H1 (cell line): ENCODE data around the gene GNAT2. TPM values are rescaled to one million over a fixed set of nuclear protein-coding genes. Genes with fewer than 3 reads are reported as not detected.

Source experiments
- CTCF ChIA-PET: fragments of 300-600 bp; sonication (Branson Sonifier 250); formaldehyde crosslinking; loops from one replicate; lab custom pipeline; 2021; ENCODE audit not compliant: partially characterized antibody; lab: Charles Lee
- POLR2A ChIA-PET: fragments of 300-600 bp; sonication (Branson Sonifier 250); formaldehyde crosslinking; loops from one replicate; lab custom pipeline; 2021; ENCODE audit warnings: inconsistent platforms; ENCODE audit not compliant: partially characterized antibody; lab: Charles Lee
- DNase-seq, 2 experiments: peaks; one replicate each; pipeline versions ENCODE4 v3.0.0 to v3.0.0-alpha.2; 2010 to 2022; ENCODE audit warnings: low spot score in 2 of 2, low read depth in 1 of 2, mixed read lengths in 1 of 2
- FAIRE-seq: peaks from 2 replicates; lab custom pipeline; 2011; peaks lifted over from hg19 to GRCh38; lab: Jason Lieb, UNC
- H2AFZ ChIP-seq: 2 replicates; pipeline ENCODE4 v1.8.1; 2012; ENCODE audit warnings: low read length, inconsistent platforms
- H2AK5ac ChIP-seq: 2 replicates; pipeline ENCODE4 v1.6.1; 2013; ENCODE audit warnings: low read depth, low read length
- H2BK120ac ChIP-seq: replicated peaks from 2 replicates; pipeline ENCODE3; 2013; ENCODE audit warnings: low read depth, low read length, inconsistent platforms
- H2BK12ac ChIP-seq: 2 replicates; pipeline ENCODE4 v1.6.1; 2013; ENCODE audit warnings: low read depth, low read length
- H2BK15ac ChIP-seq: 2 replicates; pipeline ENCODE4 v1.6.1; 2013; ENCODE audit warnings: low read length
- H2BK20ac ChIP-seq: 2 replicates; pipeline ENCODE4 v1.6.1; 2013; ENCODE audit warnings: low read length
- H2BK5ac ChIP-seq: 2 replicates; pipeline ENCODE4 v1.6.1; 2013; ENCODE audit warnings: low read depth, low read length
- H3K14ac ChIP-seq: 2 replicates; pipeline ENCODE4 v1.6.1; 2013; ENCODE audit warnings: inconsistent platforms; ENCODE audit not compliant: insufficient read length
- H3K18ac ChIP-seq: 2 replicates; pipeline ENCODE4 v1.6.1; 2013; ENCODE audit warnings: low read length; ENCODE audit errors: extremely low read depth
- H3K23ac ChIP-seq: 2 replicates; pipeline ENCODE4 v1.6.1; 2013; ENCODE audit warnings: inconsistent platforms; ENCODE audit not compliant: insufficient read length
- H3K23me2 ChIP-seq: 2 replicates; pipeline ENCODE4 v1.6.1; 2013; ENCODE audit warnings: low read depth, low read length
- H3K27ac ChIP-seq: 2 replicates; pipeline ENCODE4 v1.6.1; 2011; ENCODE audit warnings: low read depth, low read length, inconsistent platforms
- H3K27me3 ChIP-seq, 4 experiments: replicated peaks in 1 of 4; 1 replicate in 1 of 4; 2 replicates in 3 of 4; pipeline versions ENCODE4 v1.6.1 to v1.8.1; 2011 to 2013; ENCODE audit warnings: low read length in 3 of 4, mild to moderate bottlenecking in 3 of 4, inconsistent platforms in 2 of 4, mixed read lengths in 2 of 4, moderate library complexity in 1 of 4; ENCODE audit not compliant: control insufficient read depth in 3 of 4, insufficient read depth in 3 of 4; ENCODE audit errors: extremely low read depth in 1 of 4
- H3K36me3 ChIP-seq, 4 experiments: 2 replicates each; pipeline versions ENCODE4 v1.6.1 to v1.8.1; 2011 to 2013; ENCODE audit warnings: mild to moderate bottlenecking in 4 of 4, low read length in 3 of 4, moderate library complexity in 2 of 4, control low read depth in 1 of 4, inconsistent platforms in 1 of 4; ENCODE audit not compliant: insufficient read depth in 4 of 4, control insufficient read depth in 2 of 4
- H3K4ac ChIP-seq: replicated peaks from 2 replicates; pipeline ENCODE3; 2013; ENCODE audit warnings: low read length, low read depth, mixed read lengths, inconsistent platforms; ENCODE audit not compliant: insufficient read length
- H3K4me1 ChIP-seq, 4 experiments: replicated peaks in 1 of 4; 1 replicate in 1 of 4; 2 replicates in 3 of 4; pipeline versions ENCODE4 v1.6.1 to v1.8.1; 2011 to 2013; ENCODE audit warnings: low read length in 3 of 4, inconsistent platforms in 2 of 4, mixed read lengths in 1 of 4; ENCODE audit not compliant: insufficient read depth in 4 of 4, control insufficient read depth in 3 of 4
- H3K4me2 ChIP-seq, 2 experiments: 2 replicates each; pipeline versions ENCODE4 v1.6.1 to v1.8.1; 2011 to 2013; ENCODE audit warnings: low read depth in 2 of 2, low read length in 2 of 2, control low read depth in 1 of 2, inconsistent platforms in 1 of 2, mild to moderate bottlenecking in 1 of 2; ENCODE audit not compliant: insufficient read depth in 1 of 2
- H3K4me3 ChIP-seq, 4 experiments: fragments of 200-600, 300-600 bp in 1 of 4; sonication (generic), shearing (Covaris generic), sonication (Bioruptor Twin) in 1 of 4; 2 replicates each; pipeline versions ENCODE4 v1.5.1 to v1.8.1; 2011 to 2016; ENCODE audit warnings: low read length in 4 of 4, low read depth in 3 of 4, control low read depth in 2 of 4, inconsistent platforms in 2 of 4, mild to moderate bottlenecking in 2 of 4, mixed read lengths in 1 of 4, moderate library complexity in 1 of 4; ENCODE audit not compliant: insufficient read depth in 2 of 4; ENCODE audit errors: extremely low read depth in 1 of 4
- H3K56ac ChIP-seq: replicated peaks from 2 replicates; pipeline ENCODE3; 2013; ENCODE audit warnings: low read depth, mild to moderate bottlenecking, mixed read lengths, low read length, inconsistent platforms; ENCODE audit not compliant: insufficient read length
- H3K79me1 ChIP-seq: 2 replicates; pipeline ENCODE4 v1.6.1; 2013; ENCODE audit warnings: low read depth, low read length, control low read depth
- H3K79me2 ChIP-seq, 2 experiments: 2 replicates each; pipeline versions ENCODE4 v1.6.1 to v1.8.1; 2012 to 2013; ENCODE audit warnings: low read length in 2 of 2, mild to moderate bottlenecking in 2 of 2, inconsistent platforms in 1 of 2; ENCODE audit not compliant: insufficient read depth in 2 of 2, control insufficient read depth in 1 of 2
- H3K9ac ChIP-seq, 4 experiments: replicated peaks in 1 of 4; 1 replicate in 1 of 4; 2 replicates in 3 of 4; pipeline versions ENCODE4 v1.6.1 to v1.8.1; 2011 to 2013; ENCODE audit warnings: low read depth in 3 of 4, low read length in 3 of 4, control low read depth in 2 of 4, mild to moderate bottlenecking in 2 of 4, moderate library complexity in 2 of 4, inconsistent platforms in 1 of 4; ENCODE audit errors: extremely low read depth in 1 of 4
- H3K9me3 ChIP-seq, 2 experiments: 2 replicates each; pipeline versions ENCODE4 v1.6.1 to v1.8.1; 2012 to 2013; ENCODE audit warnings: mild to moderate bottlenecking in 2 of 2, moderate library complexity in 2 of 2, control low read depth in 1 of 2, inconsistent platforms in 1 of 2, low read depth in 1 of 2, low read length in 1 of 2, mixed read lengths in 1 of 2; ENCODE audit not compliant: insufficient read depth in 2 of 2
- H4K20me1 ChIP-seq, 2 experiments: replicated peaks in 1 of 2; 2 replicates each; pipeline versions ENCODE3 to v1.8.1; 2011 to 2013; ENCODE audit warnings: inconsistent platforms in 2 of 2, low read length in 2 of 2, mild to moderate bottlenecking in 1 of 2; ENCODE audit not compliant: insufficient read depth in 2 of 2, control insufficient read depth in 1 of 2
- H4K5ac ChIP-seq: 2 replicates; pipeline ENCODE4 v1.6.1; 2013; ENCODE audit warnings: low read length, low read depth, mixed read lengths, inconsistent platforms; ENCODE audit not compliant: insufficient read length
- H4K8ac ChIP-seq: 2 replicates; pipeline ENCODE4 v1.8.0; 2013; ENCODE audit warnings: mild to moderate bottlenecking, moderate library complexity, low read length, inconsistent platforms; ENCODE audit not compliant: insufficient read depth; ENCODE audit errors: extremely low read depth
- H4K91ac ChIP-seq: replicated peaks from 2 replicates; pipeline ENCODE3; 2013; ENCODE audit warnings: low read length, mixed read lengths, inconsistent platforms; ENCODE audit not compliant: insufficient read length
- BCL11A ChIP-seq, 2 experiments: IDR thresholded peaks; one replicate each; pipeline ENCODE4 v1.6.1; 2011; ENCODE audit warnings: low read depth in 2 of 2, low read length in 2 of 2, mild to moderate bottlenecking in 2 of 2
- PHF8 ChIP-seq: fragments of 200-600 bp; sonication (generic); conservative IDR thresholded peaks from 2 replicates; pipeline ENCODE4 v1.7.1; 2012; ENCODE audit warnings: low read depth, mild to moderate bottlenecking, inconsistent platforms, low read length, moderate library complexity
- SIRT6 ChIP-seq: IDR thresholded peaks from one replicate; pipeline ENCODE4 v1.7.1; 2012; ENCODE audit warnings: low read length, inconsistent platforms
- SIX5 ChIP-seq: IDR thresholded peaks from 2 replicates; pipeline ENCODE4 v1.6.1; 2011; ENCODE audit warnings: mild to moderate bottlenecking, low read depth, low read length
- SP2 ChIP-seq: IDR thresholded peaks from 2 replicates; pipeline ENCODE4 v1.6.1; 2012; ENCODE audit warnings: mild to moderate bottlenecking, low read length, inconsistent platforms
- USF2 ChIP-seq: IDR thresholded peaks from 2 replicates; pipeline ENCODE4 v1.6.1; 2011; ENCODE audit warnings: low read length, improper control_type of control experiment
- YY1 ChIP-seq: IDR thresholded peaks from 2 replicates; pipeline ENCODE4 v1.6.1; 2011; ENCODE audit warnings: low read depth, mild to moderate bottlenecking, low read length
- WGBS, 2 experiments: shearing (Covaris generic) in 1 of 2; methylation state at CpG; one replicate each; pipeline versions ENCODE4 v1.1.6 to v1.1.7; 2013 to 2015; ENCODE audit warnings: low lambda C conversion rate in 2 of 2, mixed read lengths in 2 of 2, inconsistent platforms in 1 of 2, low coverage in 1 of 2, missing lambda C conversion rate in 1 of 2; ENCODE audit not compliant: insufficient replicate concordance in 2 of 2, insufficient coverage in 1 of 2, insufficient read length in 1 of 2; ENCODE audit errors: extremely low coverage in 1 of 2, missing lambda C conversion rate in 1 of 2; 5-methylcytosine and 5-hydroxymethylcytosine counted together
- polyA plus RNA-seq, 7 experiments: library from polyadenylated mRNA; depleted of rRNA in 3 of 7; stranded (reverse) in 5 of 7; unstranded in 2 of 7; fragments of >200 nt in 5 of 7; fragments of 200-250 nt in 2 of 7; gene quantifications; 1 replicate in 5 of 7; 2 replicates in 1 of 7; 4 replicates in 1 of 7; pipeline versions ENCODE4 v1.2.1 to v1.2.3, GENCODE V29; 2011 to 2013; ENCODE audit warnings: missing spikeins in 2 of 7, mixed read lengths in 2 of 7
- total RNA-seq: library from RNA; stranded (reverse); fragmentation: NEBNext Ultra II Directional; extraction: Animal tissue kit (Norgen Biotek cat#: 25700); gene quantifications from 2 replicates; pipeline ENCODE4 v1.2.1, GENCODE V29; 2021

Gene GNAT2
- total and polyA plus RNA-seq, 2 of the 8 experiments (the other 6 are each of a cell fraction or from before 2014, with no cell fraction given) = 0.05 TPM; not detected in 1

GRCh38 chr1:109616391-109616790 lies 3.0 kb downstream of the GNAT2 start:
- no peak overlapping the region for H3K56ac ChIP-seq
- peaks cover 0 to 5% of the 10 kb centered on the region in 2 experiments; a peak in 2 of 4 replicates for H3K79me2 ChIP-seq
- H4K5ac ChIP-seq = no peak overlapping the region
- CTCF ChIA-PET = interaction anchor here (1.0 to 6.8 kb wide), 12 partner anchors 12 to 160 kb away, joined by 3 to 92 read pairs (median 4); no protein-coding TSS in a partner anchor
- peaks cover 0 to 3% of the 10 kb centered on the region in 2 experiments for H4K20me1 ChIP-seq
- H2BK120ac ChIP-seq = no peak overlapping the region
- no peak overlapping the region for H3K14ac ChIP-seq
- no peak overlapping the region for H3K18ac ChIP-seq
- no peak overlapping the region for H3K23ac ChIP-seq
- H3K27ac ChIP-seq = no peak overlapping the region
- H2BK12ac ChIP-seq = peak overlapping the region; percentile 70; the same call in 1 of the 2 replicates
- no peak overlapping the region for H4K91ac ChIP-seq
- no peak overlapping the region for H4K8ac ChIP-seq
- no peaks in the 10 kb centered on the region for H3K9me3 ChIP-seq
- no peak overlapping the region; a peak in 1 of 4 replicates for H3K4me2 ChIP-seq
- H3K79me1 ChIP-seq = peaks cover 4% of the 10 kb centered on the region
- FAIRE-seq = no peak
- POLR2A ChIA-PET = interaction anchor here (0.9 to 2.0 kb wide), 7 partner anchors 7 to 68 kb away, joined by 3 to 11 read pairs (median 5); partner anchors contain the start of gene GNAI3
- peaks cover 4 to 21% (median 10%) of the 10 kb centered on the region in 4 experiments for H3K4me1 ChIP-seq
- no peak overlapping the region for H2AFZ ChIP-seq
- no peak overlapping the region for H3K9ac ChIP-seq
- H3K36me3 ChIP-seq = no peaks in the 10 kb centered on the region
- H3K27me3 ChIP-seq = no peaks in the 10 kb centered on the region
- DNase-seq = no peak
- peaks cover 16% of the 10 kb centered on the region for H3K23me2 ChIP-seq
- no peak overlapping the region for H2BK20ac ChIP-seq
- WGBS, 2 experiments = 88% methylated on average over 3 of the region's 3 CpGs; no CpG with 5 or more reads in 1 of the 2 experiments
- no peak overlapping the region for H2AK5ac ChIP-seq
- H3K4ac ChIP-seq = no peak overlapping the region
- H2BK5ac ChIP-seq = no peak overlapping the region
- H2BK15ac ChIP-seq = peak overlapping the region; percentile 89; the same call in 1 of the 2 replicates
- H3K4me3 ChIP-seq = no peak overlapping the region
- no peak for TF ChIP-seq SIX5
- TF ChIP-seq SP2 = no peak
- TF ChIP-seq BCL11A (IDR thresholded peaks at IDR 0.05; ENCODE audit: low read depth in 2 of 2, low read length in 2 of 2) = no peak
- no peak for TF ChIP-seq USF2
- TF ChIP-seq PHF8 = no peak
- TF ChIP-seq SIRT6 = no peak
- no peak for TF ChIP-seq YY1
